NOMO-1 treated with DMSO at 0.1 percent for 48 hours (cell line): Measurements from ENCODE around the gene CTNNB1.

Experiments
- DNase-seq: peaks from one replicate; lab custom pipeline; 2025; ENCODE audit not compliant: unreplicated experiment; lab: John Stamatoyannopoulos, UW

Gene CTNNB1

DNA sequence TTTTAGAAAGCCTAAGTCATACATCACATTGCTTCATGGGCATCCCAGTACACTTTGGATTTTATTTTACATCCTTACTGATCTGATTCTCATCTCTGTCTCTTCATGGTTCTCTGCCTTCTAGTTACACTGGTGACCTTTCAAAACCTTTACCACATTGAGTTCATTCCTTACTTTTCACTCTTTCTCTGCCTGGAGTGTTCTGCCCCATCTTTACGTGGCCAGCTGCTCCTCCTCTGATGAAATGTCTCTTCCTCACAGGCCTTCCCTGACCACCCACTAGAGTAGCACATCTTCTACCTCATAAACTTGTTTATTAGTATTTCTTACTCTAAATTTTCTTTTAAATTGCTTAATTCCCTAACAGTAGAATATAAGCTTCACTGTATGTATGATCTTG, 17.7 kb downstream of the CTNNB1 start:
- DNase-seq: no peak

- DNase-seq: no peak
Observed at GRCh38 chr3:41219424-41219823, 20.1 kb downstream of the CTNNB1 start.

- DNase-seq: no peak
Observed at GRCh38 chr3:41220906-41221677, 21.8 kb downstream of the CTNNB1 start.

GRCh38 chr3:41222012-41222411, 22.7 kb downstream of the CTNNB1 start:
- no peak for DNase-seq

DNA sequence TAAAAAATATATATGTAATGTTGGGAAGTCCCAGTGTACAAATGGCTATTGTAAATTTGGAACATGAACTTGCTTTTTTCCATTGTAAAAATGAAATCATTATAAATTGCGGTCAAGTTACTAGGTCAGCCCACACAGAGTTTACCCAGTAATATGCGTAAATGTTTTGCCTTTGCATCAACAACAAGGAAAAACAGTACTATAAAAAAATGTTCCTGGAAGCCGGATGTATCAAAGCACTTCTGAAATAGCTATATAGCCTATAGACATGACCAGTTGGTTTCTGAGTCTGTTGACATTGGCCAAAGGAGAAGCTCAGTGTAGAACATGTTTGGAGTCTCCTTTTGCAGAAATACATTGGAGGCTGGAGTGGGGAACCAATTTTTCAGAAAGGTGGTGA, 23.2 kb downstream of the CTNNB1 start:
- no peak for DNase-seq

- DNase-seq: no peak
Observed at GRCh38 chr3:41223078-41223477, 23.8 kb downstream of the CTNNB1 start.

DNA sequence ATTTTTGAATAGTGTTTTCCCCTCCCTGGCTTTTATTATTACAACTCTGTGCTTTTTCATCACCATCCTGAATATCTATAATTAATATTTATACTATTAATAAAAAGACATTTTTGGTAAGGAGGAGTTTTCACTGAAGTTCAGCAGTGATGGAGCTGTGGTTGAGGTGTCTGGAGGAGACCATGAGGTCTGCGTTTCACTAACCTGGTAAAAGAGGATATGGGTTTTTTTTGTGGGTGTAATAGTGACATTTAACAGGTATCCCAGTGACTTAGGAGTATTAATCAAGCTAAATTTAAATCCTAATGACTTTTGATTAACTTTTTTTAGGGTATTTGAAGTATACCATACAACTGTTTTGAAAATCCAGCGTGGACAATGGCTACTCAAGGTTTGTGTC, 24.4 kb downstream of the CTNNB1 start:
- DNase-seq: no peak

DNA sequence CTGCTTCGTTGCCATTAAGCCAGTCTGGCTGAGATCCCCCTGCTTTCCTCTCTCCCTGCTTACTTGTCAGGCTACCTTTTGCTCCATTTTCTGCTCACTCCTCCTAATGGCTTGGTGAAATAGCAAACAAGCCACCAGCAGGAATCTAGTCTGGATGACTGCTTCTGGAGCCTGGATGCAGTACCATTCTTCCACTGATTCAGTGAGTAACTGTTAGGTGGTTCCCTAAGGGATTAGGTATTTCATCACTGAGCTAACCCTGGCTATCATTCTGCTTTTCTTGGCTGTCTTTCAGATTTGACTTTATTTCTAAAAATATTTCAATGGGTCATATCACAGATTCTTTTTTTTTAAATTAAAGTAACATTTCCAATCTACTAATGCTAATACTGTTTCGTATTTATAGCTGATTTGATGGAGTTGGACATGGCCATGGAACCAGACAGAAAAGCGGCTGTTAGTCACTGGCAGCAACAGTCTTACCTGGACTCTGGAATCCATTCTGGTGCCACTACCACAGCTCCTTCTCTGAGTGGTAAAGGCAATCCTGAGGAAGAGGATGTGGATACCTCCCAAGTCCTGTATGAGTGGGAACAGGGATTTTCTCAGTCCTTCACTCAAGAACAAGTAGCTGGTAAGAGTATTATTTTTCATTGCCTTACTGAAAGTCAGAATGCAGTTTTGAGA, 25.0 kb downstream of the CTNNB1 start:
- no peak for DNase-seq

DNA sequence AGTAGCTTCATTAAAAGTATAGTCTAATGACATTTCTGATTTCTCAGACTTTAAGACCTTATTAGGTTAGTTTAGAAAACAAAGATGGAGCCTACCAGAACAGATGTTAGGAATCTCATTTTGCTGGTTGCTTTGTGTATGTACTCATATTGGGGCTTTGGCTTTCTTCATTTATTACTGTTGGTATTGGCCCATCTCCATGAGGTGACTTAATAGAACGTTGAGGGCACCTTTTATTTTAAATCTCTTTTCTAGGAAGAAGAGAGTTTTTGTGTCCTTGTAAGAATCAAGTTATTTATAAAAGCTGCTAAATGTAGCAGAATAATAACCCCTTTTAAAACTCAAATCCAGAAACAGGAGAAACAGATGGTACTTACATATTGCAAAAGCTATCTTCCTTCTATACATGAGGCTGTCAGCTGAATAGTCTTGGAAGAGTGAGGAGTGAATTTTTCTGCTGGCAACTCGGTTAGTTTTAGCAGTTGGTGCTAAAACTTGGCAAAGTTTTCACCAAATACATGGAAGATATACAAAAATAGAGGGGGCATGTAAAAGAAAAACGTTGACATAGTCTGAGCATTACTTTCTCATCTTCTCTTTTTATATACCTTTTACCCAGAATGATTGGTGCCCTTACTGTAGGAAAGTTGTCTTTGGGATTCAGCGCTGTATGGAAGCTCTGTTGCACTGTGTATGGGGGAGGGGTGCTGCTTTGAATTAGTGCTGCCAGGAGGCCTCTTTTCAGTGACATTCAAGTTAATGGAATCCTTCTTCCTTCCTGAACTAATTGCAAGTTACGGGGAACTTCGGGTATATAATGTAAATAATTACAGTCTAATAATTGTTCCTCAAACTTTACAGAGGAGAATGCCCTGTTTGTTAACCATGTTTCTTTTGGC, 35.8 kb downstream of the CTNNB1 start:
- no peak for DNase-seq

GRCh38 chr3:41236228-41236627, 36.9 kb downstream of the CTNNB1 start:
- no peak for DNase-seq

DNA sequence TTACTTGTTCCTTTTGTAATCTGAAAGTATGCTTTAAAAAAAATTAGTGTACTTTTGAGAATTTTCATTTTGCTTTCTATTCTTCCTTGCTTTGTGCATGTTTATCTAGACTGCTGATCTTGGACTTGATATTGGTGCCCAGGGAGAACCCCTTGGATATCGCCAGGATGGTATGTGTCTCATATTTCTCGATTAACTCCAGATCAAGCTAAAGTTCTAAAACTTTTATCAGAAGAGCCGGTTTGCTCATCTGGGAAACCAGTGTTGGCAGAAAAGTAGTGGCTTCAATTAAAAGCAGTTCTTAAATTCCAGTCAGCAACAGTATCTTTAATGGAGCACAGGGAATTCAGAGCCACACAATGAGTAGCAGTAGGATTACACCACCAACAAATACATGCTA, 38.6 kb downstream of the CTNNB1 start:
- no peak for DNase-seq

DNA sequence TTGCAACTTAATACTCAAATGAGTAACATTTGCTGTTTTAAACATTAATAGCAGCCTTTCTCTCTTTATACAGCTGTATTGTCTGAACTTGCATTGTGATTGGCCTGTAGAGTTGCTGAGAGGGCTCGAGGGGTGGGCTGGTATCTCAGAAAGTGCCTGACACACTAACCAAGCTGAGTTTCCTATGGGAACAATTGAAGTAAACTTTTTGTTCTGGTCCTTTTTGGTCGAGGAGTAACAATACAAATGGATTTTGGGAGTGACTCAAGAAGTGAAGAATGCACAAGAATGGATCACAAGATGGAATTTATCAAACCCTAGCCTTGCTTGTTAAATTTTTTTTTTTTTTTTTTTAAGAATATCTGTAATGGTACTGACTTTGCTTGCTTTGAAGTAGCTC, 40.3 kb downstream of the CTNNB1 start:
- no peak for DNase-seq

DNA sequence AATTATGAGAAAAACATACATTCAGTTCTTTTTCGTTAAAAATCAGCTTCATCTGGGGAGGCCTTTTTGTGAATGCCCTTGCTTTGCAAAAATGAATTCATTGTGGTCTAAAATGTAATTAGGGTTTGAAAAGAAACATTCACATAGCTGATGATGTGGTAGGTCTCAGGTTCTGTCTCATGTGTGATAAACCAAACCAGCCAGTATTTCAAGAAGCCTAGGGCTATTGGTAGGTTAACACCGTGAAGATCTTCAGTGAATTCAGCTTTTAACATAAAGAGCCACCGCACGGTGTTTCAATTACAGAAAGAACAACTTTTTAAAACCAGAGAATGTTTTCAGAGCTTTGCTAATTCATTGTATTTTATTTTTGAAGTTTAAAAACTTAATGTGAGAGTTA, 41.9 kb downstream of the CTNNB1 start:
- no peak for DNase-seq

- no peak for DNase-seq
Observed at GRCh38 chr3:41241800-41242571, 42.7 kb downstream of the CTNNB1 start.

- no peak for DNase-seq
Observed at GRCh38 chr3:41243183-41243582, 43.9 kb downstream of the CTNNB1 start.

GRCh38 chr3:41244620-41245336, 45.5 kb downstream of the CTNNB1 start:
- no peak for DNase-seq

DNA sequence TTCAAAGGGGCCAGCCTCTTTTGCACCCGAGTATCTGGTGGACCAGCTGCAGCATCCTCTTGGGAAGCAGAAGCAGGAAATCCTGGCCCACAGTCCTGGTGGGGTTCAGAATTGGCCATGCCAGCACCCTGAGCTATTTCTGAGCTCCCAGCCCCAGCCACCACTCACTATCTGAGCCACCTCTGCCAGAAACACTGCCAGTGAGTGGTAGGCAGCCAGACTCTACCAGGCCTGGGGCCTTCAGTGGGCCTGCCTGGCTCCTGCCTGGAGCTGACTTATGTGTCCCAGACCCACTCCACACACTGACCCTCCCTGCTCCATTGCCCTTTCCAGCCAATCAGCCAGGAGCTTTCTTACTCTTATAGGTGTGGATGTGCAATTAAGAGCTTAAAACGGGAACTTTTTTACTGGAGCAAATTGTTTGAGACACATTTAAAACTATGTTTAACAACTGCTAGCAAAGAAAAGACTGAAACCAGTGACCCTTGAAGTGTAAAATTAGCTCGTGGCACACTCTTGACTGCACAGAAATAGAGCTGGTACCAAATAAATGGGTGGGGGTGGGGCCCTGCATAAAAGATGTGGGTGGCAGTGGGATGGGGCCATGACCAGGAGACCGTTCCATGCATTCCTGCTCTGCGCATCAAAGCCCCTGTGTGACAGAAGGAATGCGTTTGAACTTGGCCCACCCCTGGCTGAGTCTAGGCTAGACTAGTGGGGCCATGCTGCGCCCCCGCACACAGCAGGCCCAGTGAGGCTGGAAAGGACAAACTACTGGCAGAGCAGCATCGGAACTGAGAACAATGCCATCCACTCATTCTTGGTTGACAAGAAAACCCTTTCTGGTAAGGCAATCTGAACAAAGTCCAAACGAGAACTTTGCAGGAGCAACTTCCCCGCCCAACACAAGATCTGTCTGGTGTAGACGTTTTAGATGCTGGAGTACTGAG, 48.0 kb downstream of the CTNNB1 start:
- no peak for DNase-seq

- no peak for DNase-seq
Observed at GRCh38 chr3:41248525-41248924, 49.2 kb downstream of the CTNNB1 start.

DNA sequence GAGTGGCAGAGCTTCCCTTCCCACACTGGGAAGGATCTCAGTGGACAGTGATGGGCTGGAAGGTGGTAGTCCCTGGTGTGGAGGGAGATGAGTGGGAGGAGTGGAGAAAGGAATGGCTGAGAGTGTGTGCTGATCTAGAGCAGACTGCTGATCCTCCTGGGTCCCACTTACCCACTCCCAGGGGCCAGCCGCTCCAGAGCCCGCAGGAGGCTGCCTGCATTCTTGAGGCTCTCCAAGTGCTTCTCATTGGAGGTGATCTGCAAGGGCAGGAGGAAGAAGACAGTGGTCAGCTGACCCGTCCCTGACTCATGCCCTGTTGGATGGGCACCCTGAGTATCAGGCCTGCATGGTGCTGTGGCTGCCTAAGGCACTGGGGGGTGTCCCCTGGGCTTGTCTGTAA, 50.0 kb downstream of the CTNNB1 start:
- DNase-seq: no peak
